HG02798 (cell line): ENCODE measurements around the gene KDM3B.

Experiments
- ATAC-seq: cut with Tn5 transposase; IDR thresholded peaks from one replicate; pipeline ENCODE4 v1.9.1; 2021; ENCODE audit warnings: mild to moderate bottlenecking; ENCODE audit not compliant: unreplicated experiment, poor library complexity

The KDM3B gene

DNA sequence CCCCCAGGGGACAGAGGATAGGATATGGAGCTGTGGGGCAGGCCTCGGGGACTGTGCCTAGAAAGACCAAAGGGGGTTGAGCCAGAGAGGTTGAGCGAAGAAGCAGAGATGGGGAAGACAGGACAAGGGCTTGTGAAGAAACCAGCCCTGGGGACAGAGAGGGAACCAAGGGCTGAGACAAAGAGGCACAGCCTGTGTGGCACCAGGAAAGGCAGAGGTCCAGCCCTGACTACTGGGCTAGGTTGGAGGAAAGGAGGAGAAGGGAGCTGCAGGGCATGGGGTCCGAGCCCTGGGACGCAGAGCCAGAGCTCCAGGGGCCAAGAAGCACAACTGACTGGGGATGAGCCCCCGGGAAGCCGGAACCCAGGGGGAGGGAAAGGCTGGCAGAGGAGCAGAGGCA lies 95.6 kb downstream of the KDM3B start:
- no peak for ATAC-seq

DNA sequence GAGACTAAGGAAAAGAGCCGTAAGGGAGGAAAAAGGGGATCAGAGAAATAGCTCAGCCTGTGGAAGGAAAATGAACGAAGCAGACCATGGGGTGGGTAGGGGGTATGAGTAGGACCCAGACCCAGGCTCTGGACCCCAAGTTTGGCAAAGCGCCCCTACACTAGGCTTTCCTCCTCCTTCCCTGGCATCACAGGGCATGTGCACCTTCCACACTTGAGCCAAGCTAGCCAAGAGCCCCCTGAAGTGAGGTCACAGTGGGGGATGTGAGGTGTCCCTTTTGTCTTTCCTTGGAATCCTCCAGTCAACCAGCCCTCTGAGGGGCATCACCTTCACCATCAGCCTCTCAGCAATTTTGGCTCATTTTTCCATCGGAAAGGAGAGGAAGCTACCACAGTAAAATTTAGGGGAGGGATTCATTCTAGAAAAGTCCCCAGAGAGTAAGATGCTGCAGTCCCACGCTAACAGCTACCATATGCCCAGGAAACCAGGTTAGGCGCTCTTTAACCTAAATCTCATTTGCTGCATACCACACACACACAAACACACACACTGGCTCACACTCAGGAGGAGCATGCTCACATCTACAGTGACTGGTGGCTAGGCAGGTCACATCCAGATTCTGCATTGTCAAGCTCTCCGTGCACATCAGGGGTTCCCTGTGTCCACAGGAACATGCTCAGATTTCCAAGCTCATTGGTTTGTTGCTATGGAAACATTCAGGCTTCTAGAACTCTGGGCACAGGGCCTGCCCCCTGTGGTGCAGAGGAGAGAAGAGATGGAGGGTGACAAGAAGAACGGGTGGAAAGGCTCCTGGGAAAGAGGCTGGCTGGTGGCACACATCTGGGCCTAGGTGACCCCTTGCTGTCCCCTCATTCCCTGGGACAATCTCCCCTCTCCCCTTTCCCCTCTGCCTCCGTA lies 96.3 kb downstream of the KDM3B start:
- no peak for ATAC-seq

DNA sequence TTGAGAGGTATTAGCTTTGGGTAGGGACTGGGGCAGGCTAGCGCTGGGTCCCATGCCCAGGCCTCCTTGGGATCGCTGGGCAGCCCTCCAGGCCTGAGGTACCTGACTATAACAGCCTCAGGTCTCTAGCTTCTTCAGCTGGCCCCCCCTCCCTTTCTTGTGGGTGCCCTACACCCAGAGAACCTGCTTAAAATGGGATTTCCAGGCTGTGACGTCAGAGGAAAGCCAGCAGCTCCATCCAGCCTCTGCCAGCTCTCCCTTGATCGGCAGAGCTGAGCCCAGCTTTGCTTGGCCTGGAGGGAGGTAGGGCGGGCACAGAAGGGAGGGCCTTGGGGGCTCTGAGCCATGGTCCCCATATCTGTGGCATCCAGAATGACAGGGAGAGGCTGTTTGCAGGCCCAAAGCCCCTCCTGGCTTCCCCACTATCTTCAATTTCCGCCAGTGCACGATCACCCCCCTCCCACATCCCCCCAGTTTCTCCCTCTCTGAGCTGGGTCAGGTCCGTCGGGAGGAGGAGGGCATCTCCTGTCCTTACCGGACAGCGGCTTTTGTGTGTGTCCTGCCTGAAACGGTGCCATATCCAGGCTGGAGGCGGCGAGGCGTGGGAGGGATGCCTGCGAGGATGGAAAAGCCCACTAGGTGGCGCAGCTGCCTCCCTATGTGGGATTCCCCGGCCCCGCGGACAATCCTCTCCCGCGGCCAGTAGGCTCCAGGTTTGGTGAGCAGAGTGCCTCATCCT lies 97.2 kb downstream of the KDM3B start:
- peak; percentile 78 for ATAC-seq

DNA sequence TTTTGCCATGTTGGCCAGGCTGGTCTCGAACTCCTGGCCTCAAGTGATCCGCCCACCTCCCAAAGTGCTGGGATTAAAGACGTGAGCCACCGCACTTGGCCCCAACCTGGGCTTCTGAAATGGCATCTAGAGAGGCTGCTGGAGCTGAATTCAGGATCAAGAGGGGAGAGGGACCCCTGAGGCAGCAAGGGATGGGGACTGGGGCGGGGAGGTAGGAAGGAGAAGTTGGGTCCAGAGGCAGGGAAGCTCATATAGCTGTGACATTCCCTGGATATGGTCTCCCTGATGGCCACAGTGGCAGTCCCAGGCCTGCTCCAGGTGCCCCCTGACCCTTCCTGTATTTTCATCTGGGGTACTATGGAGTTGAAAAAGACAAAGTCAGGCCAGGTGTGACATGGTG lies 98.5 kb downstream of the KDM3B start:
- no peak for ATAC-seq

DNA sequence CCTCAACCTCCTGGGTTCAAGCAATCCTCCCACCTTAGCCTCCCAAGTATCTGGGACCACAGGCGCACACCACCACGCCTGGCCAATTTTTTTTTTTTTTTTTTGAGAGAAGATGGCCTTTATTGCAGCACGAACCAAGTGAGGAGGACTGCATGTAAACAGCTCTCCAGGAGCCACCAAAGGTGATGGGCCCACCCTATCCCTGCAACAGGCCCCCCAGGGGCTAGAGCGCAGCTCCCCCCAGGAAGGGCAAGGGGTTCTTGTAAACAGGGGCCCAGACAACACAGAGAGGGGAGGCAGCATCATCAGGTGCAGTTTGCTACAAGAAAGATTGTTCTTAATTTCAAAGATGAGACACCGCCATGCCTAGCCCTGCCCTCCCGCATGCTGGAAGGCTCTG lies 100.2 kb downstream of the KDM3B start:
- no peak for ATAC-seq

DNA sequence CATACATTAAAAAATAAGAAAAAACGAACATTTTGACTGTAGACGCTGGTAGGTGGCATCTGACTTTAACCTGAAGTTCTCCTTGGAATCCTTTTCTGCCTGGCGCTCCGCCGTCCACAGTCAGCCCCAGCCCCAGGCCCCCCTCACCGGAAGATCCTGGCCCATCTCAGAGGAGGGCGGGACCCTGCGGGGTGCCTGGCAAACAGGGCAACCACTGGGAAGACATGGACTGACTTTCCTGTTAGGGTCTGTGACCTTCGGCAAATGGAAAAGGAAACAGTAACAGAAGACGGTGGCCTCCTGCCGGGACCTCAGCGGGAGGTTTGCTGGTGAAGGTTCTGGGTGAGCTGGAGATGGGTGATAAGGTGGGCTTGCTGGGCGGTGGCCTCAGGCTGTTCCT lies 101.1 kb downstream of the KDM3B start:
- ATAC-seq: no peak

DNA sequence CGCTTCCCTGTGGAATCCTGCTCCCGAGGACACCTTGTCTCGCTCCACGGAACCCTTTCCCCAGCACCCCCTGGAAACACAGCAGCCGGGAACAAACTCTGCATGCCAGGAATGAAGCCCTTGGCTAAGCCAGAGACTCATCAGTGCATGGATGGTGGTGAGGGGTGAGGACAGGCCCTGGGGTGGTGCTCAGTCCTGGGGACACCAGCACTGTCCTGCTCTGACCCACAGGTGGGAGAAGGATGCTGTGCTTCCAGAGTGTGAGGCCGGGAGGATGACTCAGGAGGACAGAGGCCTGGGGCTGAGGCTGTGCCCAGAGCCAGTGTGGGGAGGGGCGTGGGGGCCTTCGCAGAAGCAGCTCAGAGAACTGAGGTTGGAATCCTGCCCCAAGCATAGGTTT lies 101.6 kb downstream of the KDM3B start:
- no peak for ATAC-seq

DNA sequence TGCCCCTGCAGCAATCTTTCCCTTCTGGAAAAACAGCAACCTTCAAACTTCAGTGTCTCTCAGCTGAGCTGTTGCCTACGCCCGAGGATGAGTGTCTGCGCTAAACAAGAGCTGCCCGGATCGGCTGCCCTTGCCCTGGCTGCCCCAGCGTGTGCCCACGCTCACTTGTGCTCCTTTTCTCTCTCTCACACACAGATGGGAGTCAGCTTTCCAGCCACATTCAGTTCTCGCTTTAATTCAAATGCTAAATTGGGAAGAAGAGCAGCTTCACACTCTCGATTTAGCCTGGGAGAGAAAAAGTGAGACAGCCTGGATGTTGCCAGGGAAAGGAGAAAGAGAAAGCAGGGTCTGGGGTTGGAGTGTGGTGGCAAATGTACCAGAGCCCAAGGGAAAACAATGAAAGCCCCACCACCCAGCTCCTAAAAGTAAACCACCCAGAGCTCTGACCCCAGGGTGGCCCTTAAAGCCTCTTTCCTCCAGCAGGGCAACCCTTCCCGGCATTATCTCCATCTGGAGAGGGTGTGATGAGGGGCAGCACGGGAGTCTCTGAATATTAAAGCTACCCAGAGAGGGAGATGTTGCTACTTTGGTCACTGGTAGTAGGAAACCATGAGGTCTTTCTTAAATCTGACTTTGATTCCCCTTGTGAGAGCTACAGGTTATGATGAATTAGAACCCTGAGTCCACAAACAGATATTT lies 102.9 kb downstream of the KDM3B start:
- ATAC-seq: no peak

DNA sequence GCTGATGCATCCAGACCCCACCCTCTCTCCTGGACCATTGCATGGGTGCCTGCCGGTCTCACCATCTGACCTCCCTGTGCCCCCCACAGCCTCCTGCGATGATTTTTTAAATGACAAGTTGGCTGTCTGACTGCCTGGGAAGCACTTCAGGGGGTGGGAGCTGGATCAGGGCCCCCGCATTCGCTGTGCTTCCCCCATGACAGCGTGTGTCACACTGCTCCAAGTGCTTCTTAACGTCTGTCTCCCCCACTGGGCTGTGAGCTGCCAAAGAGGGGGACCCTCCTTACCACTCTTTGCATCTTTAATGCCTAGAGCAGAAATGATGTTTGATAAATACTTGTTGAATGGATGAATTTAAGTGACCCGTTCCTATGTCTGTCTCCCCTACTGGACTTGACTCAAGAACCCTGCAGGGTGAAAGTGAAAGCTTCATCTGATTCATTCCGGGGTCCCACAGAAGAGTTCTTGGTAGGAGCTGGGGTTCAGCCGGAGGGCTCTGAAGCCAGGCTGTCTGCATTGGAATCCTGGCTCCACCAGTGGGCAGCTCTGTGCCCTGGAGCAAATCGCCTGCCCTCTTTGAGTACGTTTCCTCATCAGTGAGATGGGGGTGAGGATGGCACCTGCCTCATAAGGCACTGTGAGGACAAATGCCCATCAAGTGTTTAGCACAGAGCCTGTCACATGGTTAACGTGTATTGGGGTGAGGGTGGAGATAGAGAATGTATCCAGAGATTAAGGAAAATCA lies 105.2 kb downstream of the KDM3B start:
- no peak for ATAC-seq

DNA sequence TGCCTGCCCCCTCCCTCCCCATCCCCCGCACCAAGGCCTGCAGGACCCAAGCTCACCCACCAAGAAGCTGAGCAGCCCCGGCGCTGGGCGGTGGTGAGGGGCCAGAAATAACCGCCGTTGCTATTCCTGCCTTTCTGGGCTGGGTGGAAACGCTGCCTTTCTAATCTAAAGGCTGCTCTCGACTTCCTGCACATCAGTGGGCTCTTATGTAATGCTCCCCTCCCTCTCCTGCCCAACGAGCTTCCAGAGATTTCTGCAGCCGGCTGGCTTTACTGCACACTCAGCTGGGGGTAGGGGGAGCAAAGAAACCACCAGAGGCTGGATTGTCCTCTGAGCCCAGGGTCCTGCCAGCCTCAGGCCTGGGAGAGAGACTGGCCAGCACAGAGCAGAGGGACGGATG lies 105.9 kb downstream of the KDM3B start:
- ATAC-seq: no peak

DNA sequence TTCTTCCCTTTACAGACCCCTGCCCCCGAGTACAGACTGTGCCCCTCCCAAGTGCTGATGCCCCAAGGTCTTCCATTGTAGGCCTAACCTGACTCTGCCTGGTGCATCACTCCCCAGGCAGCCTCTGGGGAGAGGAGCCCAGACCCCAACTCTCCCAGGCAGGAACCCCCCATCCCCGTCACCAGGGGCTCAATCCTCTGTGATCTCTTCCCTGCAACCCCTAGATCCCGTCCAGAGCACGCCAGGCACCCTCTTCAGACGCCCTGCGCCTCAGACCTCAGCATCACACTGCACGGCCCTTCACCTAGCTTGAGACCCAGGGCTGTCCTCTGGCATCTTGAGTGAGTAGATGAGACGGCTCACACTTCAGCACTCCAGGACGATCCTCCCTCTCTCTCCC lies 106.4 kb downstream of the KDM3B start:
- no peak for ATAC-seq

DNA sequence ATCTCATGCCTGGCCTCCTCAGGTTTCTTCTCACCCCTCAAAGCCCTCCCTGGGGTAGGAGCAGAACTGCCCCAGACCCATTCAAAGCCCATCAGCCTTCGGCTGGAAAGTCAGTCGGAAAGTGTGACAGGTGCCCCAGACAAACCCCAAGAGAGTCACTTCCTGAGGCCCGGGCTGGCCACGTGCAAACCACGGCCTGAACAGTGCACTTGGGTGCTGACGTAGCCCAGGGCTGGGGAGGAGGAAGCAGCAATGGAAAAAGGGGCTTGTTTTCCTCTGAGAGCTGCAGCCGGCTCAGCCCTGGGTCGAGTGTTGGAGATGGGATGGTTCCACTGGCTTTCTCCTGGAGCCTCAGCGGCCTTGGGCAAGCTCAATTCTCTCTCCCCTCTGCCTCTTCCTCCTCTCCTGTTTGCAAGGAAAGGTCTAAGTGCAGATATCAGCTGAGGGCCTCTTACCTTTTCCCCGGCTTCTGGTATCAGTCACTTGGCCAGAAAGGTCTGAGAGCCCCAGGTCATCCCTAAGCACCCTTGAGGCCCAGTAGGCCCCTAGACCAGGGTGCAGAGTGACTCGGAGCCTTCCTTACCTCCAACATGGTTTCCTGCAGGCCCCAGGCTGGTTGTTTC lies 106.9 kb downstream of the KDM3B start:
- no peak for ATAC-seq

DNA sequence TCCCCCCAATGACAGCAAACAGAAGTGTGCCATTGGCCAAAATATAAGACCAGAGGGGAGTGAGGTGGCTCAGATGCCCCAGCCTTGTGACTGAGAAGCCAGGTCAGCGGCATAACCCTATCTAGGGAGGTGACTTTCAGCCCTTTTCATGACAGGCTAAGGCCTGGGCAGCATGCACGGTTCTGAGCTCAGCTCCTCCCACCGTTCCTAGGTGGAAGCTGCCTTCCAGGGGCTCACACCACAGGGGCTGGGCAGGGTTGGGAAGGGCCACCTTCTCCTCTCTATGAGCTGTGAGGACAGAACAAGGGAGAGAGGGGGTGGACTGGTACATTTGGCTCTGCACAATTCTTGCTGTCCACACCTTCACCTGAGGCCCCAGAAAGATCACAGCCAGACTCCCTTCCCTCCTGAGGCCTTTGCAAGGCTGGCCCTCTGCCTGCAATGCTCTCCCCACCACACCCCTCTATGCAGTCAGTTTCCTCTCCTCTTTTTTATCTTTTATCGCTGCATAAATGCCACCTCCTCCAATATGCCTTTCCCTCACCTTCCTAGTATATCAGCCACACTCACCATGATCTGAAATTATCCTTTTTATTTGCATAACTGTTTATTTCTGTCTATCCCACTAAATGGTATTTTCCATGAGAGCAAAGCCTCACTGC lies 107.7 kb downstream of the KDM3B start:
- no peak for ATAC-seq

DNA sequence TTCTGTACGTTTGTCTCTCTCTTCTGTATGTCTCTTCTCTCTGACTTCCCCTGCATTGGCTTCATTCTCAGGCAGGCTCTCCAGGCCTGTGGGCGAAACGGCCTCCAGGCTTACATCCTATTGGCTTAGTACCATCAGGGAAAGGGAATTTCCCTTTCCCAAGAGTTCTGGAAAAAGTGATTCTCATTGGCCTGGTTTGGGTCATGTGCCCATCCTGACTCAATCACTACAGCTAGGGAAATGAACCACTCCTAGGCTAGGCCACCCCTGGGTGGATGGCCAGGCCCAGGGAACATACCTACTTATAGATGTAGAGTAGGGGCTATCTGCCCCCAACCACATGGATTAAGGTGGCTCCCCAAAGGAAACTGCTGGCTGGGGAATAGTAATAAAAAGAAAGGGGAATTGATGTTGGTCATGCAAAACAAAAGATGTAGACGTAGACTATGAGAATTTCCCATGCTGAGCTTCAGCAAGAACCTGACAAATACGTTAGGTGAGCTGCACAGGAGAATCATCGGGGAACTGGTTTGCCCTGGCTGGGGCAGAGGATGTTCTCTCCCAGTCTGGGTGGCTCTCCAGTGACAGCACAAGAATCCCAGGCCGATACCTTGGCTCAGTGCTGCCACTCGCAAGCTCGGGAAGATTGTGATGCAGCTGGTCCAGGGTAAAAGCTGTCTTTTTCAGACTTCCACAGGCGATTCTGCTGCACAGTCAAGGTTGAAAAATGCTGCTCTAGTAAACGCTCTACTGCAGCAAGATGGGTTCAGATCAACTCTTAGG lies 109.0 kb downstream of the KDM3B start:
- ATAC-seq: no peak

DNA sequence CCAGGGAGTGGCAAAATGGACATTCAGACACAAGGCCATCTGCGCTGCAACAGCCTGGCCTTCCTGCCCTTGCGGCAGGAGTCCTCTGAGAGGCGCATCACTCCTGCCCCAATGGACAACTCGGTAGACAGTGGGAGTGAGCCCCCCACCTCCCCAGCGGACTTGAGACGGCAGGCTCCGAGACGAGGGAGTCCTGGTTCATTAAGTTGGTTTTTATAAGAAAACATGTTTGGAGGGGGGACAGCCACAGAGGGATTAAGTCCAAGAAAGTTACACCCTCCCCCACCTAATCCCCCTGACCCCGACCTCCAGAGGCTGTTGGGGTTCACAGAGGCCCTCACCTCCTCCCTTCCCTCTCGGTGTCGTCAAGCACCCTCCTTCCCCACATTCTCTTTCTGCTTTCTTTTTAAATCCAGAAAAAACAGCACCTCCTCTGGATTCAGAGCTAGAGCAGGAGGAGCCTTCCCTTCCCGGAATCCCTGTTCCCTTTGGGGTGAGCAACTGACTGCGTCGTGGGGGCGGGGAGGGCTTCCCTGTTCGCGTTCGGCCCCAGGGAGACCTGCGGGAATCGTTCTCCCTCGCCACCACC lies 111.0 kb downstream of the KDM3B start:
- no peak for ATAC-seq

DNA sequence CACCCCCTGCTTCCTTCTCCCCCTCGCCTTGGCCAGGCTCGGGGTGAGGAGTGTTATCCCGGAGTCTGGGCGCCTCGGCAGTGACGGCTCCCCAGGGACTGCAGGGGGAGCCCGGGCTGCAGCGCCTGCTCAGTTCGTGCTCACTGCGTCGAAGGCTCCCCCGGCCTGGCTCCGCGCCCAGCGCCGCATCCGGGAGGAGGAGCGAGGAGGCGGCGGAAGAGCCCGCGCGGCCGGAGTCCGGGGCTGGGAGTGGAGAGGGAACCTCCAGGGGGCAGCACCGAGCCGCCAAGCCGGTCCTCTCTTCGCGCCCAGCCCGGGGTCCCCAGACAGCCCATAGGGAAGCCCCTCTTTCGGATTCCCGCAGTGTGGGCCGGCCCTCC lies 111.5 kb downstream of the KDM3B start:
- peak; percentile 54 for ATAC-seq

DNA sequence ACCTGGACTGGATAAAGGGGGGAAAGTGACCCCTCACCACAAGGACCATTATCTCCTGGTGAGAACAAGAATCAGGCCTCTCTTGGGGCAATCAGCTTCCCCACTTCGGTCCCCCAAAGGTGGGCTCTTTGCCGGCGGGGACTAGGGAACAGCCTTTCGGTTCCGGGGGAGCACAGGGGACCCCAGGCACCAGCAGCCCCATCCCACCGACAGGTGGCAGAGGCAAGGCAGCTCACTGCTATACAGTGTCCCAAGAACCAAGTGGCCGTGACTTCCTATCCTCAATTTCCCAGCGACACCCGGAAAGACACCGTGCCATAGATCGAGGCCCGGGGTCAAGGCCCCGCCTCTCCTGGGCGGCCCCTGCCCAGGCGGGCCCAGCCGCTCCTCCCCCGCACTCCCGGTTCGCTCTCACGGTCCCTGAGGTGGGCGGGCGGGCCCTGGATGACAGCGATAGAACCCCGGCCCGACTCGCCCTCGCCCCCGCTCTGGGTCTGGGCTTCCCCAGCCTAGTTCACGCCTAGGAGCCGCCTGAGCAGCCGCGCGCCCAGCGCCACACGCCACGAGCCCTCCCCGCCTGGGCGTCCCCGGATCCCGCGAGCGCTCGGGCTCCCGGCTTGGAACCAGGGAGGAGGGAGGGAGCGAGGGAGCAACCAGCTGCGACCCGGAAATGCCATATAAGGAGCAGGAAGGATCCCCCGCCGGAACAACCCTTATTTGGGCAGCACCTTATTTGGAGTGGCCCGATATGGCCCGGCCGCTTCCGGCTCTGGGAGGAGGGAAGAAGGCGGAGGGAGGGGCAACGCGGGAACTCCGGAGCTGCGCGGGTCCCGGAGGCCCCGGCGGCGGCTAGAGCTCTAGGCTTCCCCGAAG lies 112.1 kb downstream of the KDM3B start:
- ATAC-seq: peak; percentile 77
